Transverse colon (tissue), 4 donors: Measurements from ENCODE around the gene MEPCE.
A peak's percentile ranks its signal among the peaks of the same experiment; 100 is the strongest.

ENCODE experiments used
- CTCF ChIP-seq, 5 experiments: fragments of 200-600 bp in 3 of 5; fragments of 450-650 bp in 2 of 5; sonication (generic) in 3 of 5; IDR thresholded peaks; 1 replicate in 2 of 5; 2 replicates in 3 of 5; pipeline ENCODE4 v1.5.1; 2016 to 2017; ENCODE audit warnings: antibody characterized with exemption in 5 of 5, inconsistent platforms in 3 of 5, mild to moderate bottlenecking in 2 of 5, moderate library complexity in 1 of 5
- POLR2A ChIP-seq: fragments of 450-650 bp; IDR thresholded peaks from one replicate; pipeline ENCODE4 v1.6.1; 2016; ENCODE audit warnings: antibody characterized with exemption, mild to moderate bottlenecking, moderate library complexity
- POLR2AphosphoS5 ChIP-seq, 3 donors: sonication (generic); formaldehyde crosslinking; IDR thresholded peaks; one replicate each; pipeline ENCODE4 v1.6.1; 2016; ENCODE audit warnings: antibody characterized with exemption in 3 of 3

GRCh38 chr7:100478958-100479660, 49.5 kb downstream of the MEPCE start, which contains the start of gene TSC22D4:
- TF ChIP-seq POLR2A (peak; percentile 94), CTCF (IDR thresholded peaks at IDR 0.05) (no peak), POLR2AphosphoS5 (IDR thresholded peaks at IDR 0.05) (peak; percentile 88 to 93 (median 93))
